Gastroesophageal sphincter (tissue), 4 donors: ENCODE measurements around the gene KLHL11. TPM values are rescaled to one million over a fixed set of nuclear protein-coding genes. Genes with fewer than 3 reads are reported as not detected.
A peak's percentile ranks its signal among the peaks of the same experiment; 100 is the strongest.

Source experiments
- ATAC-seq: fragments of 150-250 bp; one replicate; pipeline ENCODE4 v1.9.1; 2016; ENCODE audit warnings: mild to moderate bottlenecking, moderate library complexity
- H3K27ac ChIP-seq, 4 donors: fragments of 200-600 bp; sonication (generic) in 3 of 4; 1 replicate in 3 of 4; 2 replicates in 1 of 4; pipeline ENCODE4 v1.5.1; 2016 to 2019
- H3K27me3 ChIP-seq: fragments of 200-600 bp; sonication (generic); one replicate; pipeline ENCODE4 v1.5.1; 2019
- H3K36me3 ChIP-seq, 2 donors: fragments of 200-600 bp; sonication (generic); one replicate each; pipeline ENCODE4 v1.5.1; 2019; ENCODE audit warnings: control low read depth in 1 of 2
- H3K4me1 ChIP-seq, 3 donors: fragments of 200-600 bp; sonication (generic); 1 replicate in 2 of 3; 2 replicates in 1 of 3; pipeline ENCODE4 v1.5.1; 2016 to 2019; ENCODE audit warnings: control low read depth in 2 of 3
- H3K4me3 ChIP-seq, 2 donors: fragments of 200-600 bp; sonication (generic); one replicate each; pipeline ENCODE4 v1.5.1; 2019; ENCODE audit warnings: mild to moderate bottlenecking in 1 of 2, moderate library complexity in 1 of 2
- H3K9me3 ChIP-seq, 3 donors: fragments of 200-600 bp; sonication (generic); one replicate each; pipeline ENCODE4 v1.5.1; 2017 to 2019; ENCODE audit warnings: control low read depth in 2 of 3
- EP300 ChIP-seq: sonication (generic); formaldehyde crosslinking; IDR thresholded peaks from one replicate; pipeline ENCODE4 v1.6.1; 2017; ENCODE audit warnings: antibody characterized with exemption, mild to moderate bottlenecking
- POLR2A ChIP-seq, 2 donors: fragments of 450-650 bp; IDR thresholded peaks; one replicate each; pipeline ENCODE4 v1.6.1; 2017; ENCODE audit warnings: antibody characterized with exemption in 2 of 2, mild to moderate bottlenecking in 2 of 2, moderate library complexity in 1 of 2
- POLR2AphosphoS5 ChIP-seq: sonication (generic); formaldehyde crosslinking; IDR thresholded peaks from one replicate; pipeline ENCODE4 v1.6.1; 2017; ENCODE audit warnings: antibody characterized with exemption
- WGBS, 2 donors: methylation state at CpG; one replicate each; pipeline ENCODE4 v1.1.5; 2018; ENCODE audit warnings: low coverage in 1 of 2; 5-methylcytosine and 5-hydroxymethylcytosine counted together
- total RNA-seq, 4 donors: library from RNA; depleted of rRNA; stranded (reverse); fragments of >200 nt; gene quantifications; one replicate each; pipeline ENCODE4 v1.1.0, GENCODE V29; 2016
- TF ChIP-seq, protein P1 (sequence below), 4 experiments: fragments of 200-600 bp in 2 of 4; fragments of 450-650 bp in 2 of 4; sonication (generic) in 1 of 4; IDR thresholded peaks; one replicate each; pipeline ENCODE4 v1.5.1; 2017 to 2019; ENCODE audit warnings: antibody characterized with exemption in 4 of 4, mild to moderate bottlenecking in 2 of 4, moderate library complexity in 2 of 4

The KLHL11 gene
- total RNA-seq, 4 donors from 2014 or later = 17.5 to 32.7 (median 22.7) TPM

DNA sequence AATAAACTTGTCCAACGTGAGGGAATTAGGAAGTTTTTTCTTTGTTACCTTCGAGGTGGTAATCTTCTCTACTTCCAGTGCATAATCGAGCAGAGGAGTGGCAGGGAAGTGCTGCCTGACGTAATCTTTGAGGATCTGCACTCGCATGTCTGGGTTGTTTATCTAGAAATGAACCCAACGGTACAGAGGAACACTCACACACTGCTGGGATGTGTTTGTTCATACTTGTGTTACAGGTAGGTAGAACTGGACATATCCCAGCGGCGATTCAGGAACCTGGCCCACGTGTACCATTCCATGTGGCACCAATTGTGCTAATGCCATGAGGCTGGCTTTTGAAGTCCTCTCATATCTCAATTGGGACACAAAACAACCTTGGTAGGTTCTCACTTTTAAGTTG is 4.2 kb upstream of the KLHL11 start:
- Histone ChIP-seq H3K36me3 (peaks cover 0 to 78% of the 10 kb centered on the region in 2 donors), H3K4me3 (no peak overlapping the region), H3K27me3 (no peaks in the 10 kb centered on the region), H3K27ac (no peak overlapping the region), H3K9me3 (no peaks in the 10 kb centered on the region), H3K4me1 (peaks cover 0 to 4% (median 0%) of the 10 kb centered on the region in 3 donors)
- TF ChIP-seq, protein P1, sequence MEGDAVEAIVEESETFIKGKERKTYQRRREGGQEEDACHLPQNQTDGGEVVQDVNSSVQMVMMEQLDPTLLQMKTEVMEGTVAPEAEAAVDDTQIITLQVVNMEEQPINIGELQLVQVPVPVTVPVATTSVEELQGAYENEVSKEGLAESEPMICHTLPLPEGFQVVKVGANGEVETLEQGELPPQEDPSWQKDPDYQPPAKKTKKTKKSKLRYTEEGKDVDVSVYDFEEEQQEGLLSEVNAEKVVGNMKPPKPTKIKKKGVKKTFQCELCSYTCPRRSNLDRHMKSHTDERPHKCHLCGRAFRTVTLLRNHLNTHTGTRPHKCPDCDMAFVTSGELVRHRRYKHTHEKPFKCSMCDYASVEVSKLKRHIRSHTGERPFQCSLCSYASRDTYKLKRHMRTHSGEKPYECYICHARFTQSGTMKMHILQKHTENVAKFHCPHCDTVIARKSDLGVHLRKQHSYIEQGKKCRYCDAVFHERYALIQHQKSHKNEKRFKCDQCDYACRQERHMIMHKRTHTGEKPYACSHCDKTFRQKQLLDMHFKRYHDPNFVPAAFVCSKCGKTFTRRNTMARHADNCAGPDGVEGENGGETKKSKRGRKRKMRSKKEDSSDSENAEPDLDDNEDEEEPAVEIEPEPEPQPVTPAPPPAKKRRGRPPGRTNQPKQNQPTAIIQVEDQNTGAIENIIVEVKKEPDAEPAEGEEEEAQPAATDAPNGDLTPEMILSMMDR (IDR thresholded peaks at IDR 0.05) = no peak
- TF ChIP-seq POLR2A (IDR thresholded peaks at IDR 0.05) (no peak), EP300 (no peak), POLR2AphosphoS5 (no peak)
- ATAC-seq = no peak
- 41 to 63% methylated on average over 3 to 9 of the region's 9 CpGs for WGBS, 2 donors

DNA sequence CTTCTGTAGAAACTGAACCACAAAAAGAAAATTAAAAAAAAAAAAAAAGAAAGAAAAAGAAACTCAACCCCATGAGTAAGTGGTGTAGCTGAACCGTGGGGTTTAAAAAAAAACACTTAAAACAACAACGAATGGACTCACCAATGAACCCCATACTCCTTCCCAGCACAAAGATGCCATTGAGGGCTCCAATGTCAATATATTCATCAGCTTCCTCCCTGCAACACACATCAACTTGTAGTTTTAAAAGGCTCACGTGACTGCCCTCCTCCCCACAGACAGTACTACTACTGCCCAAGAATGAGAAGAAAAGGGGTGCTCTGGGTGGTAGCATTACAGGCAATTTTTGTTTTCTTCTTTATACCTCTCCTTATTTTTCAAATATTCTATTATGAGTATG is 3.3 kb upstream of the KLHL11 start:
- TF ChIP-seq, protein P1 (IDR thresholded peaks at IDR 0.05) = no peak
- TF ChIP-seq POLR2A (IDR thresholded peaks at IDR 0.05) (no peak), EP300 (no peak), POLR2AphosphoS5 (no peak)
- no peak for ATAC-seq
- peaks cover 4 to 13% (median 6%) of the 10 kb centered on the region in 3 donors for H3K4me1 ChIP-seq
- H3K9me3 ChIP-seq = no peaks in the 10 kb centered on the region
- H3K27ac ChIP-seq = no peak overlapping the region
- no peak overlapping the region for H3K4me3 ChIP-seq
- peaks cover 0 to 69% of the 10 kb centered on the region in 2 donors for H3K36me3 ChIP-seq
- no peaks in the 10 kb centered on the region for H3K27me3 ChIP-seq
- 59 to 67% methylated on average over 3 of the region's 3 CpGs for WGBS, 2 donors

DNA sequence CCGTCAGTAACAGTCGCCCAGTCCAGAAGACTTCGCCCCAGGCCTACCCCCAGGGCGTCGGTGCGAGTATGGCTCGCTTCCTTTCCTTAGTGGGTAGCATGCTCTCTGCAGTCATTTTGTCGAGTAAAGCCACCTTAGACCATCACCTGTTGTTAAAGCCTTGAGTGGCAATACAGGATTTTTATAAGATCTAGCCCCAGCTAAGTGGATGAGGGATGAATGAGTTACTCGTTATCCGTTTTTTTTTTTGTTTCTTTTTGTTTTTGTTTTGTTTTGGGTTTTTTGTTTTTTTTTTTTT is 322 bp upstream of the KLHL11 start:
- peak overlapping the region in 3 of 4 donors; percentile 90 to 97 (median 95) for H3K27ac ChIP-seq
- no peak for TF ChIP-seq POLR2AphosphoS5
- TF ChIP-seq, protein P1 (IDR thresholded peaks at IDR 0.05) = peak in 1 of 4 experiments; percentile 2

DNA sequence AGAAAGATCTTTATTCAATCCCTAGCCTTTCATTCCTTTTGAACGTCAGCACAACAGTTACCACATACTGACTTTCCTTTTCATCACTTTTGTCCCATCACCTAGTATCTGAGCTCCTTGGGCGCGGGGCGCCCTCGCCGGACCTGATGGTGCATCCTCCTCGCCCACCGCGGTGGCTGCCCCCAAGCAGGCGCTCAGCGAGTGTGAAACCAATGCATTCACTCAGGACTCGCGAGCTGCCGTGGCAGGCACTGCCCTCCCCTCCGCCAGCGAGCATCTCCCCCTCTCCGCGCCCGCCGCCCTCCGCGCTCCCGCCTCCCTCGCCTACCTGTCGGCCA is 756 bp downstream of the KLHL11 start:
- H3K4me3 ChIP-seq = peak overlapping the region; percentile 87 to 99
- peak overlapping the region; percentile 83 to 97 (median 92) for H3K27ac ChIP-seq
- H3K4me1 ChIP-seq = peaks cover 7 to 54% (median 11%) of the 10 kb centered on the region in 3 donors
- 0% methylated on average over 1 to 14 of the region's 25 CpGs for WGBS, 2 donors
- TF ChIP-seq POLR2AphosphoS5 (no peak), EP300 (no peak), POLR2A (IDR thresholded peaks at IDR 0.05) (no peak)
- TF ChIP-seq, protein P1 (IDR thresholded peaks at IDR 0.05) = no peak
- peaks cover 0 to 28% of the 10 kb centered on the region in 2 donors for H3K36me3 ChIP-seq
- no peaks in the 10 kb centered on the region for H3K27me3 ChIP-seq
- no peaks in the 10 kb centered on the region for H3K9me3 ChIP-seq
- peak; percentile 60 for ATAC-seq

More for the DNA sequence above, 322 bp upstream of the KLHL11 start:
- no peaks in the 10 kb centered on the region for H3K9me3 ChIP-seq
- H3K36me3 ChIP-seq = peaks cover 0 to 39% of the 10 kb centered on the region in 2 donors
- peak overlapping the region in 1 of 2 donors; percentile 99 for H3K4me3 ChIP-seq
- 0% methylated on average over 9 of the region's 10 CpGs; no CpG with 5 or more reads in 1 of the 2 donors for WGBS, 2 donors
- no peak for ATAC-seq
- H3K4me1 ChIP-seq = peaks cover 7 to 43% (median 11%) of the 10 kb centered on the region in 3 donors
- no peaks in the 10 kb centered on the region for H3K27me3 ChIP-seq

DNA sequence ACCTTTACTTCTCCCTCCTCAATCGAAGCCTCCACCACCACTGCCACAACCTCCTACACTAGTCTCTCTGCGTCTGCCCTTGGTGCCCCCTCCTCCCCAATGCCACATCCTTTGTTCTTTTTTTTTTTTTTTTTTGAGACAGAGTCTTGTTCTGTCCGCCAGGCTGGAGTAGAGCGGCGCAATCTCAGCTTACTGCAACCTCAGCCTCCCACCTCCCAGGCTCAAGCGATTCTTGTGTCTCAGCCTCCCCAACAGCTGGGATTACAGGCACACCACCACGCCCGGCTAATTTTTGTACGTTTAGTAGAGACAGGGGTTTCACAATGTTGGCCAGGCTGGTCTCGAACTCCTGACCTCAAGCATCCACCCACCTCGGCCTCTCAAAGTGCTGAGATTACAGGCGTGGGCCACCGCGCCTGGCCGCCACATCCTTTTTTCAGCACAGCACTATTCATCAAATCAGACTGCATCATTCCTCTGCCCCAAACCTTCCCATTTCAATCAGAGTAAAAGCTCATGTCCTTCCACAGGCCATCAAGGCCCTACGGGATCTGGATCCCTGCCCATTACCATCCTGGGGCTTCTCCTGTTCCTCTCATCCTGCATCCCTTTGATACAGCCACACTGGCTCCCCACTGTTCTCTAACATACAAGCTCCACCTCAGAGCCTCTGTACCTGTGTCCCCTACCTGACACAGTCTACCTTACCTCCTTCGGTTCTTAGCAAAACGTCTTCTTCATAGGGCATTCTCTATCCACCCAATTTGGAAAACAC is 2.0 kb downstream of the KLHL11 start:
- 52 to 64% methylated on average over 4 to 17 of the region's 18 CpGs for WGBS, 2 donors
- no peaks in the 10 kb centered on the region for H3K27me3 ChIP-seq
- ATAC-seq = no peak
- no peak overlapping the region for H3K27ac ChIP-seq
- H3K36me3 ChIP-seq = peaks cover 0 to 17% of the 10 kb centered on the region in 2 donors
- peaks cover 7 to 54% (median 11%) of the 10 kb centered on the region in 3 donors for H3K4me1 ChIP-seq
- no peak for TF ChIP-seq POLR2A (IDR thresholded peaks at IDR 0.05)
- TF ChIP-seq, protein P1 (IDR thresholded peaks at IDR 0.05) = no peak
- no peak for TF ChIP-seq EP300
- TF ChIP-seq POLR2AphosphoS5 = no peak
- no peaks in the 10 kb centered on the region for H3K9me3 ChIP-seq
- peak overlapping the region in 1 of 2 donors; percentile 99 for H3K4me3 ChIP-seq
